Keratinocyte (primary cell): Measurements from ENCODE around the gene KRTAP2-2. TPM values are rescaled to one million over a fixed set of nuclear protein-coding genes. Genes with fewer than 3 reads are reported as not detected.

Experiments
- DNase-seq: peaks from one replicate; pipeline ENCODE4 v3.0.0-alpha.2; 2011; ENCODE audit warnings: low read depth, missing footprints, low spot score
- FAIRE-seq: peaks from 2 replicates; lab custom pipeline; 2011; peaks lifted over from hg19 to GRCh38; lab: Jason Lieb, UNC
- H2AFZ ChIP-seq: 2 replicates; pipeline ENCODE4 v1.6.0; 2012; ENCODE audit warnings: low read length, control low read depth, inconsistent platforms; ENCODE audit not compliant: control insufficient read depth
- H3K27ac ChIP-seq: 2 replicates; pipeline ENCODE4 v1.5.1; 2011; ENCODE audit warnings: low read length; ENCODE audit not compliant: control insufficient read depth, insufficient read depth
- H3K27me3 ChIP-seq: 3 replicates; pipeline ENCODE4 v1.6.0; 2011; ENCODE audit warnings: low read length; ENCODE audit not compliant: control insufficient read depth, insufficient read depth; ENCODE audit errors: extremely low read depth
- H3K36me3 ChIP-seq, 2 experiments: 2 replicates in 1 of 2; 3 replicates in 1 of 2; pipeline ENCODE4 v1.5.1; 2011; ENCODE audit warnings: low read length in 2 of 2, mild to moderate bottlenecking in 1 of 2; ENCODE audit not compliant: control insufficient read depth in 2 of 2, insufficient read depth in 2 of 2; ENCODE audit errors: extremely low read depth in 1 of 2
- H3K4me1 ChIP-seq: 3 replicates; pipeline ENCODE4 v1.5.1; 2011; ENCODE audit warnings: low read length; ENCODE audit not compliant: control insufficient read depth, insufficient read depth; ENCODE audit errors: extremely low read depth
- H3K4me2 ChIP-seq: 3 replicates; pipeline ENCODE4 v1.6.0; 2011; ENCODE audit warnings: low read depth, low read length; ENCODE audit not compliant: control insufficient read depth, insufficient read depth; ENCODE audit errors: extremely low read depth
- H3K4me3 ChIP-seq, 3 experiments: fragments of 200-600 bp in 1 of 3; sonication (generic) in 1 of 3; 2 replicates in 2 of 3; 3 replicates in 1 of 3; pipeline ENCODE4 v1.5.1; 2011 to 2016; ENCODE audit warnings: low read length in 3 of 3, mild to moderate bottlenecking in 3 of 3, control low read depth in 2 of 3, inconsistent platforms in 1 of 3, low read depth in 1 of 3, mixed read lengths in 1 of 3, mixed run types in 1 of 3, moderate library complexity in 1 of 3; ENCODE audit not compliant: control insufficient read depth in 2 of 3, insufficient read depth in 2 of 3; ENCODE audit errors: extremely low read depth in 1 of 3
- H3K79me2 ChIP-seq: 2 replicates; pipeline ENCODE4 v1.6.0; 2012; ENCODE audit warnings: low read length; ENCODE audit not compliant: control insufficient read depth, insufficient read depth
- H3K9ac ChIP-seq: 3 replicates; pipeline ENCODE4 v1.6.0; 2011; ENCODE audit warnings: low read length; ENCODE audit not compliant: control insufficient read depth, insufficient read depth; ENCODE audit errors: extremely low read depth
- H3K9me1 ChIP-seq: 3 replicates; pipeline ENCODE4 v1.6.0; 2011; ENCODE audit warnings: low read length; ENCODE audit not compliant: control insufficient read depth, insufficient read depth; ENCODE audit errors: extremely low read depth
- H3K9me3 ChIP-seq: 2 replicates; pipeline ENCODE4 v1.5.1; 2012; ENCODE audit warnings: low read depth, low read length; ENCODE audit not compliant: control insufficient read depth
- H4K20me1 ChIP-seq: 3 replicates; pipeline ENCODE4 v1.6.0; 2011; ENCODE audit warnings: low read length; ENCODE audit not compliant: control insufficient read depth, insufficient read depth; ENCODE audit errors: extremely low read depth
- EZH2 ChIP-seq: IDR thresholded peaks from one replicate; pipeline ENCODE4 v1.6.1; 2012; ENCODE audit warnings: inconsistent platforms, mild to moderate bottlenecking, low read length, moderate library complexity
- dilution Hi-C: fragments of 300-500 bp; cut with MboI; formaldehyde crosslinking; loops from one replicate; pipeline ENCODE4 v1.7.0; 2020; ENCODE audit warnings: low sequenced_read_pairs; ENCODE audit not compliant: extremely low pct_ligation_motif_present
- polyA plus RNA-seq, 5 experiments: library from polyadenylated mRNA; depleted of rRNA in 3 of 5; stranded (reverse) in 3 of 5; stranded (forward) in 1 of 5; unstranded in 1 of 5; fragments of >200 nt; gene quantifications; 1 replicate in 1 of 5; 2 replicates in 3 of 5; 3 replicates in 1 of 5; pipeline versions ENCODE4 v1.2.1 to v1.2.3, GENCODE V29; 2011 to 2012; ENCODE audit warnings: missing spikeins in 2 of 5, low read depth in 1 of 5, low replicate concordance in 1 of 5
- TF ChIP-seq, protein P1 (sequence below), 3 experiments: IDR thresholded peaks in 1 of 3; conservative IDR thresholded peaks in 1 of 3; optimal IDR thresholded peaks in 1 of 3; 2 replicates in 2 of 3; 3 replicates in 1 of 3; pipeline versions ENCODE3 to v1.5.1; 2011; ENCODE audit warnings: low read length in 3 of 3, mild to moderate bottlenecking in 3 of 3, moderate library complexity in 2 of 3, control low read depth in 1 of 3, inconsistent platforms in 1 of 3; ENCODE audit not compliant: insufficient read depth in 2 of 3; ENCODE audit errors: extremely low read depth in 1 of 3

The KRTAP2-2 gene
- polyA plus RNA-seq, 1 donor (not counting 4 experiments of a cell fraction or from before 2014, with no cell fraction given): not detected

DNA sequence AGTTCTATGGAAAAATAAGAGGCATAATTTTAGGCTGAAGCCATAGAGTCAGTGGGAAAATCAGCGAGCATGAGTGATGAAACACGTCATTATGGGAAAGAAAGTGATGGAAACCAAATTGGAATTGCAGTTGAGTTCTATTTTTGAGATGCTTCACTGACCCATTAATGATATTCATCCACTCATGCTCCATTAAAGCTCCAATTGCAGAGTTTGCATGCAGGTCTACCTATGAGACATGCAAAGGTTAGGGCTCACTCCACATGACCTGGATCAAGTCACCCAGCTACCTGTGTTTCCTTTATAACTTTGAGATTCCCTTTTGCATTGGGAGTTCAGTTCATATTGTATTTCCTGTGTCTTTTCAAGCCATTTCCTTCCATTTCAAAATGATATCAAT lies 18.6 kb upstream of the KRTAP2-2 start:
- dilution Hi-C loops: no loop called here
- H3K27me3 ChIP-seq: no peaks in the 10 kb centered on the region
- H3K9me1 ChIP-seq: no peaks in the 10 kb centered on the region
- no peak overlapping the region for H3K27ac ChIP-seq
- H3K4me3 ChIP-seq: no peak overlapping the region
- no peaks in the 10 kb centered on the region for H4K20me1 ChIP-seq
- H3K4me2 ChIP-seq: no peak overlapping the region
- TF ChIP-seq, protein P1, sequence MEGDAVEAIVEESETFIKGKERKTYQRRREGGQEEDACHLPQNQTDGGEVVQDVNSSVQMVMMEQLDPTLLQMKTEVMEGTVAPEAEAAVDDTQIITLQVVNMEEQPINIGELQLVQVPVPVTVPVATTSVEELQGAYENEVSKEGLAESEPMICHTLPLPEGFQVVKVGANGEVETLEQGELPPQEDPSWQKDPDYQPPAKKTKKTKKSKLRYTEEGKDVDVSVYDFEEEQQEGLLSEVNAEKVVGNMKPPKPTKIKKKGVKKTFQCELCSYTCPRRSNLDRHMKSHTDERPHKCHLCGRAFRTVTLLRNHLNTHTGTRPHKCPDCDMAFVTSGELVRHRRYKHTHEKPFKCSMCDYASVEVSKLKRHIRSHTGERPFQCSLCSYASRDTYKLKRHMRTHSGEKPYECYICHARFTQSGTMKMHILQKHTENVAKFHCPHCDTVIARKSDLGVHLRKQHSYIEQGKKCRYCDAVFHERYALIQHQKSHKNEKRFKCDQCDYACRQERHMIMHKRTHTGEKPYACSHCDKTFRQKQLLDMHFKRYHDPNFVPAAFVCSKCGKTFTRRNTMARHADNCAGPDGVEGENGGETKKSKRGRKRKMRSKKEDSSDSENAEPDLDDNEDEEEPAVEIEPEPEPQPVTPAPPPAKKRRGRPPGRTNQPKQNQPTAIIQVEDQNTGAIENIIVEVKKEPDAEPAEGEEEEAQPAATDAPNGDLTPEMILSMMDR (optimal IDR thresholded peaks at IDR 0.05 in 1 of 3, IDR thresholded peaks at IDR 0.05 in 1 of 3, conservative IDR thresholded peaks at IDR 0.05 in 1 of 3; ENCODE audit: extremely low read depth in 1 of 3, insufficient read depth in 2 of 3, low read length in 3 of 3): no peak
- no peak for TF ChIP-seq EZH2
- H3K4me1 ChIP-seq: no peaks in the 10 kb centered on the region
- DNase-seq: no peak
- H3K79me2 ChIP-seq: no peaks in the 10 kb centered on the region
- H2AFZ ChIP-seq: no peak overlapping the region
- no peak overlapping the region for H3K9ac ChIP-seq
- no peaks in the 10 kb centered on the region for H3K36me3 ChIP-seq
- no peak for FAIRE-seq
- no peaks in the 10 kb centered on the region for H3K9me3 ChIP-seq

DNA sequence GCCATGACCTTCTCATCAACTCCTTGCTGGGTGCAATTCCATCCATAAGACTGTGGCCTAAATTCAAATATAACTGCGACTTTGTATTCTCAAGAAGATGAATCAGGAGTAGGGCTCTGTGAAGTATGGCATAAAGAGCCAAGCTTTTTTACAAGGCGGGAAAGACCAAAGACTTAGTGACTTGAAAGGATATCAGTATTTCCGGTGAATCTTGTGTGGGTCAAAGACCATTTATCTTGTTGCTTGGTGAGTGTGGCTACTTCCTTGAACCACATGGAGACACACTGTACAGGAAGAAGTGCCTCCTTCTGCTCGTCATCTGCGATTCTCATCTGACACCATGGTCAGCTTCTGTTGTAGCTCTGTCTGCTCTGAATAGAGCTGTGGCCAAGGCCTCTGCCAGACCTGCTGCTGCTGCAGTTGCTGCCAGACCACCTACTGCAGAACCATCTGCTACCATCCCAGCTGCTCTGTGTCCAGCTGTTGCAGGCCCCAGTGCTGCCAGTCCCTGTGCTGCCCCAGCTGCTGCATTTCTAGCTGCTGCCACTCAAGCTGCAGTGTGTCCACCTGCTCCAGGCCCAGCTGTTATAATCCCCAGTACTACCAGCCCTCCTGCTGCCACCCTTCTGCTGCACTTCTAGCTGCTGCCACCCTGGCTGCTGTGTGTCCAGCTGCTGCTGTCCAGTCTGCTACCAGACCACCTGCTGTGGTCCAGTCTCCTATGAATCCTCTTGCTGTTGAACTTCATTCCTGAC lies 16.8 kb upstream of the KRTAP2-2 start:
- dilution Hi-C loops: no loop called here
- H3K4me3 ChIP-seq: no peak overlapping the region
- no peaks in the 10 kb centered on the region for H4K20me1 ChIP-seq
- no peaks in the 10 kb centered on the region for H3K36me3 ChIP-seq
- H3K4me2 ChIP-seq: no peak overlapping the region
- DNase-seq: no peak
- H3K27me3 ChIP-seq: no peaks in the 10 kb centered on the region
- no peak overlapping the region for H2AFZ ChIP-seq
- H3K4me1 ChIP-seq: peaks cover 4% of the 10 kb centered on the region
- no peaks in the 10 kb centered on the region for H3K9me3 ChIP-seq
- no peak for FAIRE-seq
- no peak overlapping the region for H3K9ac ChIP-seq
- TF ChIP-seq, protein P1 (optimal IDR thresholded peaks at IDR 0.05 in 1 of 3, IDR thresholded peaks at IDR 0.05 in 1 of 3, conservative IDR thresholded peaks at IDR 0.05 in 1 of 3; ENCODE audit: extremely low read depth in 1 of 3, insufficient read depth in 2 of 3, low read length in 3 of 3): no peak
- TF ChIP-seq EZH2: no peak
- H3K79me2 ChIP-seq: no peaks in the 10 kb centered on the region
- no peaks in the 10 kb centered on the region for H3K9me1 ChIP-seq
- no peak overlapping the region for H3K27ac ChIP-seq
